ENCODE measurements around the gene DNAJA1.

Gene DNAJA1

DNA sequence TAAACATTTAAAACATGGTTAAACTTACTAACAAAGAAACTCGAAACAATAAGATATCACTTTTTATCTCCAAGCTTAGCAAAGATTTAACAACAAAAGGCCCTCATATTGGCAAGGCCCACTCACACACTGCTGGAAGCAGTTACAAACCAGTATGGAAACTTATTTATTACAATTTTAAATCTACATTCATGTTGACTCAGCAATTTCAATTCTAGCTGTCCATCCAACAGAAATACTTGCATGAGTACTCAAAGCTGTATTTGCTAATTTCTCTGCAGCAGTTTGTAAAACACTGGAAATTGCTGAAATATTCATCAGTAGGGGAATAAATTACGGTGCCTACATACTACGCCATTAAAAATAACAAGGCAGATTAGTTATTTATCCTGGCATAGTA lies 2.8 kb upstream of the DNAJA1 start:
- TF ChIP-seq GATA3 (IDR thresholded peaks at IDR 0.05; ENCODE audit: low read depth, low read length): no peak
- TF ChIP-seq GATA2 (IDR thresholded peaks at IDR 0.05; ENCODE audit: low read depth, low read length): no peak

DNA sequence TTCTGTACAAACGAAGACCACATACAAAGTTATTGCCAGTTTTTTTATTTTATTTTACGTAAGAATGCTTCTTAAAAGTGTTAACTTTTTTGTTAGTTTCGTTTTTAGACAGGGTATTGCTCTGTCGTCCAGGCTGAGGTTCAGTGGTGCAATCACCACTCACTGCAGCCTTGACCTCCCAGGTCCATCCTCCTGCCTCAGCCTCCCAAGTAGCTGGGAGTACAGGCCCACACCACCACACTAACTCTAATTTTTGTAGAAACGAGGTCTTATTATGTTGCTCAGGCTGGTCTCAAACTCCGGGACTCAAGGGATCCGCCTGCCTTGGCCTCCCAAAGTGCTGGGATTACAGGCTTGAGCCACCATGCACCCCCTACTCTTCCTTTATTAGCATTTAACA lies 2.3 kb upstream of the DNAJA1 start:
- TF ChIP-seq GATA2 (IDR thresholded peaks at IDR 0.05; ENCODE audit: low read depth, low read length) (no peak), GATA3 (IDR thresholded peaks at IDR 0.05; ENCODE audit: low read depth, low read length) (no peak)

DNA sequence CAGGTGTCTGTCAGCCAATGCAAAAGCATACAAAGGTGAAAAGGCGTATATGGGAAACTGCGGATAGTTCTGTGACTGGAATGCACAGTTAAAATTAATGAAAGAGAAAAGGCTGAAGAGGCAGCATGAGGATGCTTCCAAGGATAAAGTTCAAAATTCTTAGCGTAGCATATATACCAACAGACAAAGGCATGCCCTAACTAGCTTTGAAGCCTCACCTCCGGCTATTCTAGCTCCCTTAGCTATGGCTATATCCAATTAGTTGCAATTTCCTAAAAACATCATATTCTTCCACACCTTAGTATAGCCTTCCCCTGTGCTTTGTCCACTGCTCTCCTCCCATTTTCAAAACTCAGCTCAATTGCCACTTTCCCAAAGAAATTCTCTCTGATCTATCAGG lies 1.4 kb upstream of the DNAJA1 start:
- no peak for TF ChIP-seq GATA3 (IDR thresholded peaks at IDR 0.05; ENCODE audit: low read depth, low read length)
- TF ChIP-seq GATA2 (IDR thresholded peaks at IDR 0.05; ENCODE audit: low read depth, low read length): no peak

DNA sequence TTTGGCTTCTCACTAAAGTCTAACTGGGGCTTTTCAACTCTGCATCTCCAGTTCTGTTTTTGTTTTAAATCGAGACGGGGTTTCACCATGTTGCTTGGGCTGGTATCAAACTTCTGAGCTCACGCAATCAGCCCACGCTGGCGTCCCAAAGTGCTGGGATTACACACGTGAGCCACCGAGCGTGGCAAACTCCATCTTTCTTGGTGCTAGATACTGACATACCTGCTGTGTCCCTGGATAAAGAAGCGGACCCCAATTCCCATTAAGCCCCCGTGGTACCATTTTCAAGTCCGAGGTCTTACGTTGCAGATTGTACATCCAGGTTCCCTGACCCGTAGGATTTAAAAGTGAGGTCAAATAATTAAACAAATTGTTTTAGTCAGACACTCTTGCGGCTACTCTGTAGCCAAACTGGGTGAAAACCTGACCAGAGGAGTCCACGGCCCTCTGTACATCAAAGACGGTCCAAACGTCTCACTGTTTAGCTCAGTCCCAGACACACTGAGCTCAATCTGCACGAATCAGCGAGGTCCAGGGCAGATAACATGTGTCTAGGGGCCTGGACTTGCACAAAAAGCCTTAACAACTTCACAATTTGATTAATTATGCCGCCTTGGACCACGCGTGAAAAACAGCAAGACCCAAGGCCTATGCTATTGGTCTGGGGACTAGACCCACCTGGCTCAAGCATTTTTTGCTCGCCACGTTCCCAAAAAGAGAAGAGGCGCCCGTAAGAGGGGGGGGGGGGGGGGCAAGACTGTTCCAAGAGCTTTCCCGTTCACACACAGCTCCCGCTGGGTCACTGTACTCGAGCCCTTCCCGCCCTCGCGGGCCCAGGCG lies 727 bp upstream of the DNAJA1 start:
- TF ChIP-seq GATA3 (IDR thresholded peaks at IDR 0.05; ENCODE audit: low read depth, low read length) (no peak), GATA2 (IDR thresholded peaks at IDR 0.05; ENCODE audit: low read depth, low read length) (no peak)

DNA sequence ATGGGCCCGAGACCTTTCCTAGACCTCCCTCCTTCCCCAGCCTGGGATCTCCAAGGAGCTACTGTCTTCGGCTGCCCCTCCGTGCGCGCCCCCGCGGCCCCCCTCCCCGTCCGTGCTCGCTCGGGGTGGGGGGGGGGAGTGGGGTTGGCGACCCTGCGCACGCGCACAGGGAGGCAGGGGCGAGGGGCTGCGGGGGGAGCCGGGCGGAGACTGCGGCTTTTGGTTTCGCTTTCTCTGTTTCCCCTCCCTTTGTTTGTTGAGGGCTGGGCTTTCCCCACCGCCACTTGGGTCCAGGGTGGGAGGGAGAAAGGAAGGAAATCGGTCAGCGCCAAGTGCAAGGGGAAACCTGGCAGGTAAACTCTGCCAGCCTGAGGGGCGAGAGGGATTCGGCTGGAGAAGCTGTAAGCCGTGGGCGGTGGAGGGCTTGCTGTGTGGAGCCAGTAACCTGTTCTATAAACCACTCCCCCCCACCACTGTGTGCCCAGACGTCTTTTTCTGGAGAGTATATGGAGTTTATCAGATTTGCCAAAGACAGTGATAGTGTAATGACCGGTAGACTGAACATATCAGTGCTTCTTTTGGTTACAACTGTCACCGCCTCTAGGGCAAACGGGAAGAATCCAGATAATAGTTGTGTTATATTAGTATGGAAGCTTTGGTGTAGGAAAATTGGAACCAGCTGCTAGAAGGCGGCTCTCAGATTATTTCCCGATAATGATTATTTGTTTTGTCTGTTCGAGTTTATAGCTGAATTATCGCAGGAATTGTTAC lies 684 bp downstream of the DNAJA1 start:
- TF ChIP-seq GATA2 (IDR thresholded peaks at IDR 0.05; ENCODE audit: low read depth, low read length): peak; percentile 87
- TF ChIP-seq GATA3 (IDR thresholded peaks at IDR 0.05; ENCODE audit: low read depth, low read length): peak; percentile 81

DNA sequence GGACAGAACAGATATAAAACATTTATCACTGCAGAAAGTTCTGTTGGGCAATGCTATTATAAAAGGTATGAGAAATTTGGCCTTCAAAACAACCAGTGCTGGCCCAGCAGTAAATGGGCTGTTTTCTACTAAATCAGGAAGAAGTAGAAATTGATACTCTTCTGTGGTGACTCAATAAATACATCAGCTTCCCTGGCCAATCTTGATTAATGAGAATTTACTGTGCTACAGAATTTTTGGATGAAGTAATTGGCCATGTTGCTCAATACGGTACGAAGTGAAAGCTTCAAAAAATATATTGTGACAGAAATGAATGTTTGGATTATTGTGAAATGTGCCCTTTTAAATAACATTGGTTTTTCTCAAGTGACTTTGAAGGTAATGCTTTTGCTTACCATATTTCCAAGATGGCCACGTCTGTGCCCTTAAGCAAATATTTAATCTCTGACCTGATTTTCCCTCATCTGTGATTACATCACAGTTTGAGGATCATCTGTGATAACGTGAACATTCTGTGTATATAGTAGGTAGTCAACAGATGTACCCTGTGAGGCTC lies 4.2 kb downstream of the DNAJA1 start:
- no peak for TF ChIP-seq GATA3 (IDR thresholded peaks at IDR 0.05; ENCODE audit: low read depth, low read length)
- TF ChIP-seq GATA2 (IDR thresholded peaks at IDR 0.05; ENCODE audit: low read depth, low read length): no peak

DNA sequence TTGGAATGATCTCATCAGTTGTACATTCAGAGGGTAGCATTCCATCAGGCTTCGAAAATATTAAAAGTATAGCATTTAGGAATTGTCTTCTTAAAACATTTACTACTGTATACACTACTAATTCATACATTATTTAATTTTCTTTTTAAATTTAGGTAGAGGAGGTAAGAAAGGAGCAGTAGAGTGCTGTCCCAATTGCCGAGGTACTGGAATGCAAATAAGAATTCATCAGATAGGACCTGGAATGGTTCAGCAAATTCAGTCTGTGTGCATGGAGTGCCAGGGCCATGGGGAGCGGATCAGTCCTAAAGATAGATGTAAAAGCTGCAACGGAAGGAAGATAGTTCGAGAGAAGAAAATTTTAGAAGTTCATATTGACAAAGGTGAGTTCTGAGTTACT lies 5.2 kb downstream of the DNAJA1 start:
- TF ChIP-seq GATA3 (IDR thresholded peaks at IDR 0.05; ENCODE audit: low read depth, low read length) (no peak), GATA2 (IDR thresholded peaks at IDR 0.05; ENCODE audit: low read depth, low read length) (no peak)

DNA sequence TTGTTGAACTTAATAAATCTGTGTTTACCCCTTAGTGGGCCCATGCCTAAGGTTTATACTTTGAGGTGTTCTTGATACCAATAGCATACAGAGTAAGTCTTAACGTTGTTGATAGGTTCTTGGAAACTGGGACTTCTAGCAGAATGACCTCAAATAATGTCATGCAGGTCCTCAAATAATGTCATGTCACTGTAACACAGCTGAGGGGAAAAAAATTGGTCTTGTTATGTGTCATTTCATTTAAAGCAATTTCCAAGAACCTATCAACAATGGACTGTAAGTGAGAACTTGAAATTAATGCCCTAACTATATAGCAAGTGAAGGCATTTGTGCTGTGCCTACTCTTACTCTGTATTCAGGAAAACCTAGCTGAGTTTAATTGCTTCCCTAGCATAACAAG lies 7.2 kb downstream of the DNAJA1 start:
- TF ChIP-seq GATA2 (IDR thresholded peaks at IDR 0.05; ENCODE audit: low read depth, low read length) (no peak), GATA3 (IDR thresholded peaks at IDR 0.05; ENCODE audit: low read depth, low read length) (no peak)

DNA sequence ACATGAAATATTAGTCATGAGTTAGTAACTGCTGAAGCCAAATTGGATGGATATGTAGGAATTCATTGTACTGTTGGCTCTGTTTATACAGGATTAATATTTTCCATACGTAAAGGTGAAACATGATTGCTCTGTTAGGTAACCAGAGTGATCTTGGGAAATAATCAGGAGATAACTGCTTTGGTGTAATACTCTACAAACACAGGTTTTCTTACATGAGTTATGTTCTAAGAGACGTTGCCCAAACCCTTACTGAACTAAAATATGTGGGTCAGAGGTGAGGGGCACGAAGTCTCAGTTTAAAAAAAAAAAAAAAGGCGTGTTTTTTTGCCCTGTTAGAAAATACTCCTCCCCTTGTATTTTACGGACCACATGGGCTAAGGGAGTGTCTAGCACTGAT lies 7.8 kb downstream of the DNAJA1 start:
- TF ChIP-seq GATA2 (IDR thresholded peaks at IDR 0.05; ENCODE audit: low read depth, low read length) (no peak), GATA3 (IDR thresholded peaks at IDR 0.05; ENCODE audit: low read depth, low read length) (no peak)

DNA sequence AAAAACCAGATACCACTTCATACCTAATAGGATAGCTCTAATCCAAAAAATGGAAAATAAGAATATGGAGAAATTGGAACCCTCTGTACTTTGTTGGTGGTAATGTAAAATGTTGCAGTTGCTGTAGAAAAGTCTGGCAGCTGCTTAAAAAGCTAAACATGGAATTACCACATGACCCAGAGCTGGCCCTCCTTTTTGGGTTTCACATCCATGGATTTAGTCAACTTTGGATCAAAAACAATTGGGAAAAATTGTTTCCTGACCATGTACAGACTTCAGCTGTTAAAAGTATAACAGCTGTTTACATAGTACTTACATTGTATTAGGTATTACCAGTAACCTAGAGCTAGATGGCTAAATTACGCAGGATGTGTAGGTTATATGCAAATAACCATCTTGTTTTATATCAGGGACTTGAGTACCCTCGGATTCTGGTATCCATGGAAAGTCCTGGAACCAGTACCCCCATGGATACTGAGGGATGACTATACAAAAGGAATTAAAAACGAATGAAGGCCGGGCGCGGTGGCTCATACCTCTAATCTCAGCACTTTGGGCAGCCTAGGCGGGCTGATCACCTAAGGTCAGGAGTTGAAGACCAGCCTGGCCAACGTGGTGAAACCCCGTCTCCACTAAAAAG lies 15.8 kb downstream of the DNAJA1 start:
- TF ChIP-seq GATA2 (IDR thresholded peaks at IDR 0.05; ENCODE audit: low read depth, low read length) (no peak), GATA3 (IDR thresholded peaks at IDR 0.05; ENCODE audit: low read depth, low read length) (no peak)

DNA sequence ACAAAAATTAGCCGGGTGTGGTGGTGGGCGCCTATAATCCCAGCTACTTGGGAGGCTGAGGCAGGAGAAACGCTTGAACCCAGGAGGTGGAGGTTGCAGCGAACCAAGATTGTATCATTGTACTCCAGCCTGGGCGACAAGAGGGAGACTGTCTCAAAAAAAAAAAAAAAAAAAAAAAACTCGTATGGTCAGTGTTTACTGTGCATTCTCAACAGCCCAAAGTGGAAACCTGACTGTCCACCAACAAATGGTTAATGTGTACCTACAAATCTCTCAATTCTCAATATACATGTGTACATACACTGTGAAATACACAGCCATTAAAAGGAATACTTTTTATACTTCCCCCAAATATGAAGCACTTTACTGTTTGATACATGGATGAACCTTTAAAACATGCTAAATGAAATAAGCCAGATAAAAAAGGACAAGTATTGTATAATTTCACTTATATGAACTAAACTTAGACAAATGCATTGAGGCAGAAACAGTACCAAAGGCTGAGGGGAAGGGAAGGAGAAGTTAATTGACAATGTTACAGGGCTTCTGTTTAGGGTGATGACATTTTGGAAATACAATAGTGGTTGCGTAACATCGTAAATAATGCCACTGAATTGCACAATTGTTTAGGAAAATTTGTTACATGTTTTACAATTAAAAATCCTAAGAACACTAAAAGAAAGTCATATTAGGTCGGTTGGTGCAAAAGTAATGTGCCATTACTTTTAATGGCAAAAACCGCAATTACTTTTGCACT lies 16.5 kb downstream of the DNAJA1 start:
- TF ChIP-seq GATA2 (IDR thresholded peaks at IDR 0.05; ENCODE audit: low read depth, low read length) (no peak), GATA3 (IDR thresholded peaks at IDR 0.05; ENCODE audit: low read depth, low read length) (no peak)

DNA sequence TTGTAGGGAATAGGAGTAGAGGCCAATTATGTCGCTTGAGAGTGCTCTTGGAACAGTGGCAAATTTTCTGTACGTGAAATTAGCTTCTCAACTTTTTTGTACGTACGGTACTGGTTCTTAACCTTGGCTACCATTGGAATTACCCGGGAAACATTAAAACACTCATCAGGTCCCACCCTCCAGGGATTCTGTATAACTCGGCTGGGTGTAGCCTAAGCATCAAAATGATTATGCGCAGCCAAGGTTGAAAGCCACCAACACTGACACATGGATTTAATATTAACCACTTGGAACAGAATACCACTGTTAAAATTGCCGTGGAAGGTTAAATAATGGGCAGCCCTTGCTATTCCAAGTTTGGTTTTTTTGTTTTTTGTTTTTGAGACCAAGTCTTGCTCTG lies 17.4 kb downstream of the DNAJA1 start:
- TF ChIP-seq GATA3 (IDR thresholded peaks at IDR 0.05; ENCODE audit: low read depth, low read length) (no peak), GATA2 (IDR thresholded peaks at IDR 0.05; ENCODE audit: low read depth, low read length) (no peak)

DNA sequence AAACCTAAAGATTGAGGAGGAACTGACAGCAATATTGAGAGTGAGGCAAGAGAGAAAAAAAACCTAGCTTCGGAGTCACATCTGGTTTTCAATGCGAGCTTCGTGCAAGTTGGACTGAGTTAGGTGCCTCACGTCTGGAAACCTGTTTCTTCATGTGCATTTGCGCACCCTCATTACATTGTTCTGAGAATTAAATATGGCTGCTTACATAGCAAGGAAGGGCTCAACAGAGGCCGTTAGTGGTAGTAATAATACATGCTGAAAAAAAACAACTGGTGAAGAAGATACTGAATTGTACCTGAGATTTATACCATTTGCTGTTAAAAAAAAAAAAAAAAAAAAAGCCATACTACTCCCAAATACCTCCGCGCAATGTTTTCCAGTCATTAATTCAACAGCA lies 18.6 kb downstream of the DNAJA1 start:
- TF ChIP-seq GATA3 (IDR thresholded peaks at IDR 0.05; ENCODE audit: low read depth, low read length): no peak
- TF ChIP-seq GATA2 (IDR thresholded peaks at IDR 0.05; ENCODE audit: low read depth, low read length): no peak

Data from SH-SY5Y (cell line).